GM23338 (cell line): ENCODE data around the gene SLC4A4. TPM values are rescaled to one million over a fixed set of nuclear protein-coding genes. Genes with fewer than 3 reads are reported as not detected.

Source experiments
- ATAC-seq: fragments of 200-7000 bp; cut with Tn5 transposase; 3 replicates; pipeline ENCODE4 v1.9.1; 2020
- DNase-seq: peaks from one replicate; pipeline ENCODE4 v3.0.0-alpha.2; 2015; ENCODE audit warnings: low spot score
- H2AFZ ChIP-seq: fragments of 200-600 bp; sonication (generic); 2 replicates; pipeline ENCODE4 v1.8.0; 2016; ENCODE audit warnings: antibody characterized with exemption, mild to moderate bottlenecking, moderate library complexity
- H3F3A ChIP-seq: fragments of 200-600 bp; sonication (generic); replicated peaks from 2 replicates; pipeline ENCODE4 v1.8.0; 2017; ENCODE audit warnings: antibody characterized with exemption, mixed run types, low read depth
- H3K27ac ChIP-seq: fragments of 200-600 bp; sonication (generic); 2 replicates; pipeline ENCODE4 v1.6.1; 2016; ENCODE audit warnings: low read depth
- H3K27me3 ChIP-seq: fragments of 200-600 bp; sonication (generic); 2 replicates; pipeline ENCODE4 v1.8.0; 2016; ENCODE audit warnings: mild to moderate bottlenecking, mixed run types, moderate library complexity; ENCODE audit not compliant: insufficient read depth
- H3K36me3 ChIP-seq: fragments of 200-600 bp; sonication (generic); 2 replicates; pipeline ENCODE4 v1.8.0; 2016; ENCODE audit warnings: mild to moderate bottlenecking; ENCODE audit not compliant: insufficient read depth
- H3K4me1 ChIP-seq: fragments of 200-600 bp; sonication (generic); 2 replicates; pipeline ENCODE4 v1.8.0; 2016; ENCODE audit warnings: mild to moderate bottlenecking, moderate library complexity; ENCODE audit not compliant: insufficient read depth
- H3K4me2 ChIP-seq: fragments of 200-600 bp; sonication (generic); 2 replicates; pipeline ENCODE4 v1.7.1; 2017; ENCODE audit warnings: mixed run types
- H3K4me3 ChIP-seq: fragments of 200-600 bp; sonication (generic); 2 replicates; pipeline ENCODE4 v1.6.1; 2016; ENCODE audit warnings: mixed run types
- H3K79me2 ChIP-seq: fragments of 200-600 bp; sonication (generic); replicated peaks from 2 replicates; pipeline ENCODE4 v1.8.0; 2017; ENCODE audit warnings: mild to moderate bottlenecking; ENCODE audit not compliant: insufficient read depth
- H3K9me2 ChIP-seq: fragments of 200-600 bp; sonication (generic); 2 replicates; pipeline ENCODE4 v1.8.0; 2017; ENCODE audit not compliant: insufficient read depth
- H4K20me1 ChIP-seq: fragments of 200-600 bp; sonication (generic); replicated peaks from 2 replicates; pipeline ENCODE4 v1.8.0; 2017; ENCODE audit warnings: mild to moderate bottlenecking; ENCODE audit not compliant: insufficient read depth
- H3K27ac Mint-ChIP-seq: 2 replicates; pipeline ENCODE4 v1.8.0; 2020; ENCODE audit warnings: inconsistent platforms, mild to moderate bottlenecking, moderate library complexity, mixed read lengths
- H3K27me3 Mint-ChIP-seq: 3 replicates; pipeline ENCODE4 v1.8.0; 2022; ENCODE audit warnings: low read depth, mild to moderate bottlenecking, moderate library complexity, mixed read lengths, inconsistent platforms; ENCODE audit not compliant: insufficient read depth, poor library complexity
- H3K36me3 Mint-ChIP-seq: 3 replicates; pipeline ENCODE4 v1.8.0; 2021; ENCODE audit warnings: low read depth, mild to moderate bottlenecking, inconsistent platforms, moderate library complexity, mixed read lengths
- H3K4me1 Mint-ChIP-seq: 3 replicates; pipeline ENCODE4 v1.8.0; 2020; ENCODE audit warnings: mild to moderate bottlenecking, inconsistent platforms, mixed read lengths
- H3K4me3 Mint-ChIP-seq: 3 replicates; pipeline ENCODE4 v1.8.0; 2021; ENCODE audit warnings: moderate library complexity, mild to moderate bottlenecking, inconsistent platforms, mixed read lengths
- H3K9me3 Mint-ChIP-seq: 3 replicates; pipeline ENCODE4 v1.8.0; 2020; ENCODE audit warnings: moderate library complexity, mild to moderate bottlenecking, inconsistent platforms, mixed read lengths
- CREB1 ChIP-seq: fragments of 250-450 bp; sonication (Bioruptor Pico); IDR thresholded peaks from 2 replicates; pipeline ENCODE4 v1.5.0; 2020; ENCODE audit warnings: low read depth, mild to moderate bottlenecking, moderate library complexity
- EZH2 ChIP-seq: fragments of 200-600 bp; sonication (generic); IDR thresholded peaks from one replicate; pipeline ENCODE4 v1.8.0; 2017; ENCODE audit warnings: antibody characterized with exemption, mild to moderate bottlenecking, low read depth; ENCODE audit not compliant: unreplicated experiment
- EZH2phosphoT487 ChIP-seq: fragments of 200-600 bp; sonication (generic); IDR thresholded peaks from one replicate; pipeline ENCODE4 v1.8.1; 2018; ENCODE audit warnings: antibody characterized with exemption; ENCODE audit not compliant: unreplicated experiment
- JUNB ChIP-seq: IDR thresholded peaks from one replicate; pipeline ENCODE4 v1.6.1; 2016; ENCODE audit warnings: antibody characterized with exemption; ENCODE audit not compliant: unreplicated experiment
- NANOG ChIP-seq: IDR thresholded peaks from 2 replicates; pipeline ENCODE4 v1.6.1; 2016; ENCODE audit warnings: antibody characterized with exemption, borderline replicate concordance
- POLR2AphosphoS5 ChIP-seq: IDR thresholded peaks from 2 replicates; pipeline ENCODE4 v1.6.1; 2016; ENCODE audit warnings: antibody characterized with exemption, low read depth
- STAT1 ChIP-seq: IDR thresholded peaks from one replicate; pipeline ENCODE4 v1.6.1; 2016; ENCODE audit warnings: antibody characterized with exemption; ENCODE audit not compliant: unreplicated experiment
- ZNF114 ChIP-seq: fragments of 250-450 bp; sonication (Bioruptor Pico); IDR thresholded peaks from 2 replicates; pipeline ENCODE4 v1.5.0; 2020; ENCODE audit warnings: mild to moderate bottlenecking, moderate library complexity
- ZNF331 ChIP-seq: fragments of 250-450 bp; sonication (Bioruptor Pico); IDR thresholded peaks from 2 replicates; pipeline ENCODE4 v1.5.0; 2020; ENCODE audit warnings: low read depth, mild to moderate bottlenecking, moderate library complexity
- polyA plus RNA-seq: library from polyadenylated mRNA; unstranded; fragments of >200 nt; fragmentation: Nextera tagmentation; extraction: Ambion mirVana; gene quantifications from 2 replicates; pipeline ENCODE4 v1.2.1, GENCODE V29; 2016
- total RNA-seq: library from RNA; depleted of rRNA; stranded (reverse); fragments of >200 nt; shearing (Covaris generic); gene quantifications from 2 replicates; pipeline ENCODE4 v1.2.3, GENCODE V29; 2014
- TF ChIP-seq, protein P1 (sequence below), 2 experiments: fragments of 200-600 bp in 1 of 2; sonication (generic) in 1 of 2; conservative IDR thresholded peaks; 2 replicates each; pipeline versions ENCODE4 v1.5.1 to v1.6.1; 2016 to 2017; ENCODE audit warnings: antibody characterized with exemption in 2 of 2, low read depth in 2 of 2, mild to moderate bottlenecking in 2 of 2, moderate library complexity in 1 of 2
- TF ChIP-seq, protein P2 (sequence below): IDR thresholded peaks from 2 replicates; pipeline ENCODE4 v1.6.1; 2016; ENCODE audit warnings: antibody characterized with exemption
- TF ChIP-seq, protein P3 (sequence below): IDR thresholded peaks from one replicate; pipeline ENCODE4 v1.6.1; 2018; ENCODE audit warnings: antibody characterized with exemption; ENCODE audit not compliant: unreplicated experiment
- TF ChIP-seq, protein P4 (sequence below): fragments of 250-450 bp; sonication (Bioruptor Pico); IDR thresholded peaks from 2 replicates; pipeline ENCODE4 v1.5.0; 2020; ENCODE audit warnings: mild to moderate bottlenecking, moderate library complexity

SLC4A4 gene
- total and polyA plus RNA-seq, 2 experiments from 2014 or later = 1.0 to 1.5 TPM

DNA sequence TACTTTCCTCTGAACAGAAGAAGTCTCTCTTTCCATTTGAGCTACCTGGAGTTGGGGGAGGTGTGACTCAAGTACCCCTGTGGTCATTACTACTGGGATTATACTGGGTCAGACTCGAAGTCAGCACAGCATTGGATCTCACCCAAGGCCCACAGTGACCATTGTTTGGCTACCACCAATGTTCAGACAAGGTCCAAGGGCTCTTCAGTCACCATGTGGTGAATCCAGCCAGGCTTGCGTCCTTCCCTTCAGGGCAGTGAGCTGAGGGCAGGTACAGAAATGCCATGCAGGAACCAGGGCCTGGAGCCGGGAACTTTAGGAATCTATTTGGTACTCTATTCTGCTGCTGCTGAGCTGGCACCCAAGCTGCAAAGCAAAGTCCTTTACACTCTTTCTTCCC is 5.5 kb upstream of the SLC4A4 start:
- Histone ChIP-seq H4K20me1 (no peaks in the 10 kb centered on the region), H3K36me3 (no peaks in the 10 kb centered on the region), H3K9me2 (0 out of 2 replicates have a peak, but pooled peaks cover 3% of the 10 kb centered on the region), H3K27me3 (no peaks in the 10 kb centered on the region), H2AFZ (no peak overlapping the region), H3K79me2 (no peaks in the 10 kb centered on the region), H3F3A (no peaks in the 10 kb centered on the region), H3K4me2 (no peak overlapping the region), H3K4me3 (no peak overlapping the region), H3K4me1 (no peaks in the 10 kb centered on the region), H3K27ac (no peak overlapping the region)
- Mint-ChIP-seq H3K27ac (no peak overlapping the region), H3K36me3 (no peaks in the 10 kb centered on the region), H3K27me3 (no peaks in the 10 kb centered on the region), H3K4me1 (no peaks in the 10 kb centered on the region), H3K4me3 (no peak overlapping the region), H3K9me3 (peaks cover 3% of the 10 kb centered on the region; the same call in 1 of the 3 replicates)
- ATAC-seq (no peak), DNase-seq (no peak)
- no peak for TF ChIP-seq JUNB
- TF ChIP-seq, protein P1, sequence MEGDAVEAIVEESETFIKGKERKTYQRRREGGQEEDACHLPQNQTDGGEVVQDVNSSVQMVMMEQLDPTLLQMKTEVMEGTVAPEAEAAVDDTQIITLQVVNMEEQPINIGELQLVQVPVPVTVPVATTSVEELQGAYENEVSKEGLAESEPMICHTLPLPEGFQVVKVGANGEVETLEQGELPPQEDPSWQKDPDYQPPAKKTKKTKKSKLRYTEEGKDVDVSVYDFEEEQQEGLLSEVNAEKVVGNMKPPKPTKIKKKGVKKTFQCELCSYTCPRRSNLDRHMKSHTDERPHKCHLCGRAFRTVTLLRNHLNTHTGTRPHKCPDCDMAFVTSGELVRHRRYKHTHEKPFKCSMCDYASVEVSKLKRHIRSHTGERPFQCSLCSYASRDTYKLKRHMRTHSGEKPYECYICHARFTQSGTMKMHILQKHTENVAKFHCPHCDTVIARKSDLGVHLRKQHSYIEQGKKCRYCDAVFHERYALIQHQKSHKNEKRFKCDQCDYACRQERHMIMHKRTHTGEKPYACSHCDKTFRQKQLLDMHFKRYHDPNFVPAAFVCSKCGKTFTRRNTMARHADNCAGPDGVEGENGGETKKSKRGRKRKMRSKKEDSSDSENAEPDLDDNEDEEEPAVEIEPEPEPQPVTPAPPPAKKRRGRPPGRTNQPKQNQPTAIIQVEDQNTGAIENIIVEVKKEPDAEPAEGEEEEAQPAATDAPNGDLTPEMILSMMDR (conservative IDR thresholded peaks at IDR 0.05; ENCODE audit: low read depth in 2 of 2) = no peak
- no peak for TF ChIP-seq NANOG
- TF ChIP-seq, protein P2, sequence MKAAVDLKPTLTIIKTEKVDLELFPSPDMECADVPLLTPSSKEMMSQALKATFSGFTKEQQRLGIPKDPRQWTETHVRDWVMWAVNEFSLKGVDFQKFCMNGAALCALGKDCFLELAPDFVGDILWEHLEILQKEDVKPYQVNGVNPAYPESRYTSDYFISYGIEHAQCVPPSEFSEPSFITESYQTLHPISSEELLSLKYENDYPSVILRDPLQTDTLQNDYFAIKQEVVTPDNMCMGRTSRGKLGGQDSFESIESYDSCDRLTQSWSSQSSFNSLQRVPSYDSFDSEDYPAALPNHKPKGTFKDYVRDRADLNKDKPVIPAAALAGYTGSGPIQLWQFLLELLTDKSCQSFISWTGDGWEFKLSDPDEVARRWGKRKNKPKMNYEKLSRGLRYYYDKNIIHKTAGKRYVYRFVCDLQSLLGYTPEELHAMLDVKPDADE = no peak
- no peak for TF ChIP-seq STAT1
- TF ChIP-seq POLR2AphosphoS5 = no peak
- no peak for TF ChIP-seq ZNF331 (CRISPR knock-in tag)
- TF ChIP-seq, protein P3, sequence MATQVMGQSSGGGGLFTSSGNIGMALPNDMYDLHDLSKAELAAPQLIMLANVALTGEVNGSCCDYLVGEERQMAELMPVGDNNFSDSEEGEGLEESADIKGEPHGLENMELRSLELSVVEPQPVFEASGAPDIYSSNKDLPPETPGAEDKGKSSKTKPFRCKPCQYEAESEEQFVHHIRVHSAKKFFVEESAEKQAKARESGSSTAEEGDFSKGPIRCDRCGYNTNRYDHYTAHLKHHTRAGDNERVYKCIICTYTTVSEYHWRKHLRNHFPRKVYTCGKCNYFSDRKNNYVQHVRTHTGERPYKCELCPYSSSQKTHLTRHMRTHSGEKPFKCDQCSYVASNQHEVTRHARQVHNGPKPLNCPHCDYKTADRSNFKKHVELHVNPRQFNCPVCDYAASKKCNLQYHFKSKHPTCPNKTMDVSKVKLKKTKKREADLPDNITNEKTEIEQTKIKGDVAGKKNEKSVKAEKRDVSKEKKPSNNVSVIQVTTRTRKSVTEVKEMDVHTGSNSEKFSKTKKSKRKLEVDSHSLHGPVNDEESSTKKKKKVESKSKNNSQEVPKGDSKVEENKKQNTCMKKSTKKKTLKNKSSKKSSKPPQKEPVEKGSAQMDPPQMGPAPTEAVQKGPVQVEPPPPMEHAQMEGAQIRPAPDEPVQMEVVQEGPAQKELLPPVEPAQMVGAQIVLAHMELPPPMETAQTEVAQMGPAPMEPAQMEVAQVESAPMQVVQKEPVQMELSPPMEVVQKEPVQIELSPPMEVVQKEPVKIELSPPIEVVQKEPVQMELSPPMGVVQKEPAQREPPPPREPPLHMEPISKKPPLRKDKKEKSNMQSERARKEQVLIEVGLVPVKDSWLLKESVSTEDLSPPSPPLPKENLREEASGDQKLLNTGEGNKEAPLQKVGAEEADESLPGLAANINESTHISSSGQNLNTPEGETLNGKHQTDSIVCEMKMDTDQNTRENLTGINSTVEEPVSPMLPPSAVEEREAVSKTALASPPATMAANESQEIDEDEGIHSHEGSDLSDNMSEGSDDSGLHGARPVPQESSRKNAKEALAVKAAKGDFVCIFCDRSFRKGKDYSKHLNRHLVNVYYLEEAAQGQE = no peak
- TF ChIP-seq ZNF114 = no peak
- no peak for TF ChIP-seq CREB1 (CRISPR knock-in tag)
- TF ChIP-seq EZH2 = no peak
- no peak for TF ChIP-seq EZH2phosphoT487
- TF ChIP-seq, protein P4, sequence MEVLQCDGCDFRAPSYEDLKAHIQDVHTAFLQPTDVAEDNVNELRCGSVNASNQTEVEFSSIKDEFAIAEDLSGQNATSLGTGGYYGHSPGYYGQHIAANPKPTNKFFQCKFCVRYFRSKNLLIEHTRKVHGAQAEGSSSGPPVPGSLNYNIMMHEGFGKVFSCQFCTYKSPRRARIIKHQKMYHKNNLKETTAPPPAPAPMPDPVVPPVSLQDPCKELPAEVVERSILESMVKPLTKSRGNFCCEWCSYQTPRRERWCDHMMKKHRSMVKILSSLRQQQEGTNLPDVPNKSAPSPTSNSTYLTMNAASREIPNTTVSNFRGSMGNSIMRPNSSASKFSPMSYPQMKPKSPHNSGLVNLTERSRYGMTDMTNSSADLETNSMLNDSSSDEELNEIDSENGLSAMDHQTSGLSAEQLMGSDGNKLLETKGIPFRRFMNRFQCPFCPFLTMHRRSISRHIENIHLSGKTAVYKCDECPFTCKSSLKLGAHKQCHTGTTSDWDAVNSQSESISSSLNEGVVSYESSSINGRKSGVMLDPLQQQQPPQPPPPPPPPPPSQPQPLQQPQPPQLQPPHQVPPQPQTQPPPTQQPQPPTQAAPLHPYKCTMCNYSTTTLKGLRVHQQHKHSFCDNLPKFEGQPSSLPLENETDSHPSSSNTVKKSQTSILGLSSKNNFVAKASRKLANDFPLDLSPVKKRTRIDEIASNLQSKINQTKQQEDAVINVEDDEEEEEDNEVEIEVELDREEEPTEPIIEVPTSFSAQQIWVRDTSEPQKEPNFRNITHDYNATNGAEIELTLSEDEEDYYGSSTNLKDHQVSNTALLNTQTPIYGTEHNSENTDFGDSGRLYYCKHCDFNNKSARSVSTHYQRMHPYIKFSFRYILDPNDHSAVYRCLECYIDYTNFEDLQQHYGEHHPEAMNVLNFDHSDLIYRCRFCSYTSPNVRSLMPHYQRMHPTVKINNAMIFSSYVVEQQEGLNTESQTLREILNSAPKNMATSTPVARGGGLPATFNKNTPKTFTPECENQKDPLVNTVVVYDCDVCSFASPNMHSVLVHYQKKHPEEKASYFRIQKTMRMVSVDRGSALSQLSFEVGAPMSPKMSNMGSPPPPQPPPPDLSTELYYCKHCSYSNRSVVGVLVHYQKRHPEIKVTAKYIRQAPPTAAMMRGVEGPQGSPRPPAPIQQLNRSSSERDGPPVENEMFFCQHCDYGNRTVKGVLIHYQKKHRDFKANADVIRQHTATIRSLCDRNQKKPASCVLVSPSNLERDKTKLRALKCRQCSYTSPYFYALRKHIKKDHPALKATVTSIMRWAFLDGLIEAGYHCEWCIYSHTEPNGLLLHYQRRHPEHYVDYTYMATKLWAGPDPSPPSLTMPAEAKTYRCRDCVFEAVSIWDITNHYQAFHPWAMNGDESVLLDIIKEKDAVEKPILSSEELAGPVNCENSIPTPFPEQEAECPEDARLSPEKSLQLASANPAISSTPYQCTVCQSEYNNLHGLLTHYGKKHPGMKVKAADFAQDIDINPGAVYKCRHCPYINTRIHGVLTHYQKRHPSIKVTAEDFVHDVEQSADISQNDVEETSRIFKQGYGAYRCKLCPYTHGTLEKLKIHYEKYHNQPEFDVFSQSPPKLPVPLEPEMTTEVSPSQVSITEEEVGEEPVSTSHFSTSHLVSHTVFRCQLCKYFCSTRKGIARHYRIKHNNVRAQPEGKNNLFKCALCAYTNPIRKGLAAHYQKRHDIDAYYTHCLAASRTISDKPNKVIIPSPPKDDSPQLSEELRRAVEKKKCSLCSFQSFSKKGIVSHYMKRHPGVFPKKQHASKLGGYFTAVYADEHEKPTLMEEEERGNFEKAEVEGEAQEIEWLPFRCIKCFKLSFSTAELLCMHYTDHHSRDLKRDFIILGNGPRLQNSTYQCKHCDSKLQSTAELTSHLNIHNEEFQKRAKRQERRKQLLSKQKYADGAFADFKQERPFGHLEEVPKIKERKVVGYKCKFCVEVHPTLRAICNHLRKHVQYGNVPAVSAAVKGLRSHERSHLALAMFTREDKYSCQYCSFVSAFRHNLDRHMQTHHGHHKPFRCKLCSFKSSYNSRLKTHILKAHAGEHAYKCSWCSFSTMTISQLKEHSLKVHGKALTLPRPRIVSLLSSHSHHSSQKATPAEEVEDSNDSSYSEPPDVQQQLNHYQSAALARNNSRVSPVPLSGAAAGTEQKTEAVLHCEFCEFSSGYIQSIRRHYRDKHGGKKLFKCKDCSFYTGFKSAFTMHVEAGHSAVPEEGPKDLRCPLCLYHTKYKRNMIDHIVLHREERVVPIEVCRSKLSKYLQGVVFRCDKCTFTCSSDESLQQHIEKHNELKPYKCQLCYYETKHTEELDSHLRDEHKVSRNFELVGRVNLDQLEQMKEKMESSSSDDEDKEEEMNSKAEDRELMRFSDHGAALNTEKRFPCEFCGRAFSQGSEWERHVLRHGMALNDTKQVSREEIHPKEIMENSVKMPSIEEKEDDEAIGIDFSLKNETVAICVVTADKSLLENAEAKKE (CRISPR knock-in tag) = no peak
